ENCODE results near the gene KRT9. TPM values are rescaled to one million over a fixed set of nuclear protein-coding genes. Genes with fewer than 3 reads are reported as not detected.

Gene KRT9
- total and polyA plus RNA-seq, 2 of the 13 experiments (the other 11 are each of a cell fraction or from before 2014, with no cell fraction given): not detected

DNA sequence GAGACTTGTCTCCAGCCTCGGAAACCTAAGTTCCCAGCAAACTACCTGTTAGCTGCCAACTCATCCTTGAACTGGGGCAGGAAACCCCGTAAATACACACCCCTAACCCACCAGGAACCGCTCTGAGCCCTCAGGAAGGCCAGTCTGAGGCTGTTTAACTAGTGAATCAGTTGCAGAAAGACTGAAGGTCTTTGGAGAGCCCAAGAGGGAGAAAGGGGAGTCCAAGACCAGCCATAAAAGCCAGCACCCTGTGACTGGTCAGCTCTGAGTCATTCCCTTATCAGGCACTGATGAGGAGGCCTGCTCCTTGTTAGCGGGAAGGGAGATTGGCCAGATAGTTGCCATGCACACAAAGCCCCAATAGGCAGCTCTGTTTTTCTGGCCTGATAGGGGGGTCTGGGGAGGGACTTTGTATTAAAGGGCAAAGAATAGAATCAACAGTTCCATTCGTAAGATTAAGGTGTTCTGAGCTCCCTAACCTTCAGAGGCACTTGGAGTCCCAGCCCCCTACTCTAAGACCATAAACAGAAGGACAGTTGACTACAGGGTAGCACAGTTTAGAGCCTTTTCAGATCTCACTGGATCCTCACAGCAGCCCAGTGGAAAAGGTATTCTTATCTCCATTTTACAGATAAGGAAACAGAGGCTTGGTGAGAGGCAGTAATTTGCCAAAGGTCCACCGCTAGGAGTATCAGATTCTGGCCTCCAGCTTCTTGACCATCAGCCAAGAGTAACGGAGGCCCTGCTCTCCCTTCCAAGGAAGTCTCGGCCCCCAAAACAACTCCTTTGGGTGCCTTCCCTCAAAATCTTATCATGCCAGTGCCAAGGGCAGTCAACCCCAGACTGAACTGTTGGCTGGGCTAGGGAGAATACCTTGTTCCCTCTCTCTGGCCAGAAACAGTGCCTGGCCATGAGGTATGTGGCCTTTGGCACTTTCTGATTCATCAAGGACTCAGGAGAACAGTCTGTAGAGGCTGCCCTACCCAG lies 41.5 kb downstream of the KRT9 start (continued):
- TF ChIP-seq HDAC1 (CRISPR knock-in tag; IDR thresholded peaks at IDR 0.05): no peak

GRCh38 chr17:41529491-41529915 lies 42.4 kb downstream of the KRT9 start:
- peak; percentile 44 for FAIRE-seq
- no peak overlapping the region for H2AFZ ChIP-seq (ENCODE audit: low read length)
- ChIA-PET CTCF (ENCODE audit: low intra/inter-chr PET ratio, low total read pairs) (interaction anchor here (0.5 kb wide), 1 partner anchor 33 kb away, joined by 3 read pairs; no protein-coding TSS in a partner anchor), POLR2A (interaction anchor here (1.0 to 3.3 kb wide), 8 partner anchors 8 to 627 kb away, joined by 3 to 26 read pairs (median 6); partner anchors contain the start of gene EIF1)
- intact Hi-C loops (cut with micrococcal nuclease; ENCODE audit: unreplicated experiment): loop anchor here (10.0 kb wide), 1 partner anchor 625 kb away; no protein-coding TSS in a partner anchor
- H3K79me2 ChIP-seq (ENCODE audit: insufficient read depth, low read length): peaks cover 7% of the 10 kb centered on the region
- TF ChIP-seq ZFP36L2 (CRISPR knock-in tag; IDR thresholded peaks at IDR 0.05) (no peak), NFE2L2 (IDR thresholded peaks at IDR 0.05; ENCODE audit: low read length) (no peak)
- no peak for DNase-seq (ENCODE audit: low spot score)
- peak overlapping the region in 1 of 3 experiments; percentile 84; a peak in 2 of 6 replicates for H3K4me3 ChIP-seq (replicated peaks in 1 of 3; ENCODE audit: insufficient read depth in 1 of 3, low read depth in 2 of 3, low read length in 3 of 3)
- in situ Hi-C loops (cut with HindIII; ENCODE audit: extremely low pct_ligation_motif_present, low pct_unique_long_range_greater_than_20kb): no loop called here
- peaks cover 0 to 3% of the 10 kb centered on the region in 2 experiments; a peak in 1 of 5 replicates for H3K27me3 ChIP-seq (ENCODE audit: control insufficient read depth in 1 of 2, insufficient read depth in 2 of 2, low read length in 2 of 2)
- H3K4me1 ChIP-seq (ENCODE audit: insufficient read depth, low read length): peaks cover 51% of the 10 kb centered on the region
- no peaks in the 10 kb centered on the region for H3K36me3 ChIP-seq (replicated peaks in 1 of 2; ENCODE audit: control insufficient read depth in 1 of 2, insufficient read depth in 2 of 2, low read length in 2 of 2)
- no peak; the same call in 2 of the 3 replicates for ATAC-seq
- no peaks in the 10 kb centered on the region for H3K9me3 ChIP-seq (ENCODE audit: low read length)
- no TSS peak for BruUV-seq (replicated peaks)
- H3K27ac ChIP-seq (ENCODE audit: extremely low read length, insufficient read depth, low read length): peak overlapping the region; percentile 7
- H4K20me1 ChIP-seq (ENCODE audit: insufficient read depth, low read length): no peaks in the 10 kb centered on the region
- 6% methylated on average over 5 of the region's 5 CpGs for WGBS (ENCODE audit: low lambda C conversion rate)
- peak overlapping the region; percentile 33 for H3K9ac ChIP-seq (ENCODE audit: insufficient read depth, low read depth, low read length)
- peak overlapping the region; percentile 84 for H3K4me2 ChIP-seq (ENCODE audit: low read depth, low read length)

GRCh38 chr17:41528959-41529353 lies 42.9 kb downstream of the KRT9 start:
- POLR2A ChIA-PET: interaction anchor here (0.6 to 3.3 kb wide), 16 partner anchors 9 to 710 kb away, joined by 3 to 26 read pairs (median 4); partner anchors contain the start of gene EIF1
- H3K27me3 ChIP-seq (ENCODE audit: control insufficient read depth in 1 of 2, insufficient read depth in 2 of 2, low read length in 2 of 2): peaks cover 0 to 3% of the 10 kb centered on the region in 2 experiments; a peak in 1 of 5 replicates
- H2AFZ ChIP-seq (ENCODE audit: low read length): no peak overlapping the region
- H3K36me3 ChIP-seq (replicated peaks in 1 of 2; ENCODE audit: control insufficient read depth in 1 of 2, insufficient read depth in 2 of 2, low read length in 2 of 2): peaks cover 0 to 2% of the 10 kb centered on the region in 2 experiments; a peak in 1 of 5 replicates
- no TSS peak for BruUV-seq (replicated peaks)
- CTCF ChIA-PET (ENCODE audit: low intra/inter-chr PET ratio, low total read pairs): interaction anchor here (0.5 kb wide), 1 partner anchor 33 kb away, joined by 3 read pairs; no protein-coding TSS in a partner anchor
- in situ Hi-C loops (cut with HindIII; ENCODE audit: extremely low pct_ligation_motif_present, low pct_unique_long_range_greater_than_20kb) (no loop called here), intact Hi-C loops (cut with micrococcal nuclease; ENCODE audit: unreplicated experiment) (loop anchor here (10.0 kb wide), 1 partner anchor 624 kb away; no protein-coding TSS in a partner anchor)
- FAIRE-seq (no peak), ATAC-seq (no peak; the same call in 2 of the 3 replicates), DNase-seq (ENCODE audit: low spot score) (no peak)
- peaks cover 7% of the 10 kb centered on the region for H3K79me2 ChIP-seq (ENCODE audit: insufficient read depth, low read length)
- peak overlapping the region; percentile 84 for H3K4me2 ChIP-seq (ENCODE audit: low read depth, low read length)
- WGBS (ENCODE audit: low lambda C conversion rate): 10% methylated on average over 8 of the region's 10 CpGs
- H3K27ac ChIP-seq (ENCODE audit: extremely low read length, insufficient read depth, low read length): no peak overlapping the region
- H3K4me1 ChIP-seq (ENCODE audit: insufficient read depth, low read length): peaks cover 54% of the 10 kb centered on the region
- H3K9me3 ChIP-seq (ENCODE audit: low read length): no peaks in the 10 kb centered on the region
- H4K20me1 ChIP-seq (ENCODE audit: insufficient read depth, low read length): no peaks in the 10 kb centered on the region
- H3K9ac ChIP-seq (ENCODE audit: insufficient read depth, low read depth, low read length): no peak overlapping the region
- peak overlapping the region in 2 of 3 experiments; percentile 3 to 84; a peak in 2 of 6 replicates for H3K4me3 ChIP-seq (replicated peaks in 1 of 3; ENCODE audit: insufficient read depth in 1 of 3, low read depth in 2 of 3, low read length in 3 of 3)
- no peak for TF ChIP-seq THRA (CRISPR knock-in tag; IDR thresholded peaks at IDR 0.05; ENCODE audit: borderline replicate concordance)
- 0 out of 2 replicates have a peak, but pooled peaks have one; percentile 22 for TF ChIP-seq SAP130 (CRISPR knock-in tag; IDR thresholded peaks at IDR 0.05; ENCODE audit: low read depth)
- TF ChIP-seq EP300 (IDR thresholded peaks at IDR 0.05; ENCODE audit: low read depth in 2 of 2, low read length in 2 of 2): no peak
- no peak for TF ChIP-seq EP300 (CRISPR knock-in tag; IDR thresholded peaks at IDR 0.05; ENCODE audit: borderline replicate concordance)
- TF ChIP-seq, protein P1, sequence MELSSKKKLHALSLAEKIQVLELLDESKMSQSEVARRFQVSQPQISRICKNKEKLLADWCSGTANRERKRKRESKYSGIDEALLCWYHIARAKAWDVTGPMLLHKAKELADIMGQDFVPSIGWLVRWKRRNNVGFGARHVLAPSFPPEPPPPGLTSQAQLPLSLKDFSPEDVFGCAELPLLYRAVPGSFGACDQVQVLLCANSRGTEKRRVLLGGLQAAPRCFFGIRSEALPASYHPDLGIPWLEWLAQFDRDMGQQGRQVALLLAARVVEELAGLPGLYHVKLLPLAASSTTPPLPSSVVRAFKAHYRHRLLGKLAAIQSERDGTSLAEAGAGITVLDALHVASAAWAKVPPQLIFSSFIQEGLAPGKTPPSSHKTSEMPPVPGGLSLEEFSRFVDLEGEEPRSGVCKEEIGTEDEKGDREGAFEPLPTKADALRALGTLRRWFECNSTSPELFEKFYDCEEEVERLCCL (CRISPR knock-in tag; IDR thresholded peaks at IDR 0.05; ENCODE audit: borderline replicate concordance): no peak
- peak; percentile 53 for TF ChIP-seq ZNF263 (CRISPR knock-in tag; IDR thresholded peaks at IDR 0.05)
- TF ChIP-seq SRY (CRISPR knock-in tag; IDR thresholded peaks at IDR 0.05): 0 out of 2 replicates have a peak, but pooled peaks have one; percentile 36

Data from HepG2 (cell line).